Thyroid gland (tissue), 4 donors: ENCODE data around the gene IGF2R. TPM values are rescaled to one million over a fixed set of nuclear protein-coding genes. Genes with fewer than 3 reads are reported as not detected.

Experiments used
- DNase-seq, 2 donors: peaks; one replicate each; pipeline ENCODE4 v3.0.0-alpha.2; 2019
- H3K27ac ChIP-seq, 3 donors: fragments of 200-600 bp; sonication (generic); 1 replicate in 2 of 3; 2 replicates in 1 of 3; pipeline ENCODE4 v1.5.1; 2016 to 2019; ENCODE audit warnings: mild to moderate bottlenecking in 1 of 3, moderate library complexity in 1 of 3
- H3K27me3 ChIP-seq: fragments of 200-600 bp; sonication (generic); one replicate; pipeline ENCODE4 v1.5.1; 2019
- H3K36me3 ChIP-seq, 2 donors: fragments of 200-600 bp; sonication (generic); one replicate each; pipeline ENCODE4 v1.5.1; 2016 to 2019
- H3K4me1 ChIP-seq, 2 donors: fragments of 200-600 bp; sonication (generic); one replicate each; pipeline ENCODE4 v1.5.1; 2017 to 2019
- H3K4me3 ChIP-seq, 3 donors: fragments of 200-600 bp; sonication (generic); replicated peaks in 1 of 3; 1 replicate in 2 of 3; 2 replicates in 1 of 3; pipeline ENCODE4 v1.5.1; 2016; ENCODE audit warnings: mild to moderate bottlenecking in 1 of 3
- H3K9me3 ChIP-seq: fragments of 200-600 bp; sonication (generic); one replicate; pipeline ENCODE4 v1.5.1; 2017
- CTCF ChIP-seq, 6 experiments: fragments of 200-600 bp in 3 of 6; fragments of 450-650 bp in 3 of 6; sonication (generic) in 3 of 6; IDR thresholded peaks; one replicate each; pipeline ENCODE4 v1.5.1; 2016 to 2019; ENCODE audit warnings: antibody characterized with exemption in 6 of 6, mild to moderate bottlenecking in 2 of 6, inconsistent platforms in 1 of 6, moderate library complexity in 1 of 6
- POLR2A ChIP-seq, 2 donors: fragments of 450-650 bp; IDR thresholded peaks; one replicate each; pipeline ENCODE4 v1.6.1; 2017; ENCODE audit warnings: antibody characterized with exemption in 2 of 2, mild to moderate bottlenecking in 2 of 2, moderate library complexity in 1 of 2
- WGBS, 2 donors: methylation state at CpG; one replicate each; pipeline ENCODE4 v1.1.5; 2017; 5-methylcytosine and 5-hydroxymethylcytosine counted together
- intact Hi-C: fragments of 100-400 bp; cut with DNase I; formaldehyde crosslinking; loops from one replicate; pipeline ENCODE4 v1.15.1; 2023
- total RNA-seq, 4 donors: library from RNA; depleted of rRNA; stranded (reverse); fragments of >200 nt; gene quantifications; one replicate each; pipeline ENCODE4 v1.2.3, GENCODE V29; 2016

Gene IGF2R
- total RNA-seq, 4 donors from 2014 or later = 82.1 to 104 (median 94.2) TPM

GRCh38 chr6:160134779-160135547 is 166.1 kb downstream of the IGF2R start:
- no peak overlapping the region for H3K27ac ChIP-seq
- no peaks in the 10 kb centered on the region for H3K27me3 ChIP-seq
- TF ChIP-seq POLR2A (IDR thresholded peaks at IDR 0.05) (no peak), CTCF (IDR thresholded peaks at IDR 0.05) (no peak)
- DNase-seq = no peak
- intact Hi-C loops = loop anchor here (5.0 kb wide), 1 partner anchor 322 kb away; no protein-coding TSS in a partner anchor
- H3K4me1 ChIP-seq = no peaks in the 10 kb centered on the region
- WGBS, 2 donors = 90 to 96% methylated on average over 6 of the region's 6 CpGs
- H3K36me3 ChIP-seq = no peaks in the 10 kb centered on the region
- no peak overlapping the region for H3K4me3 ChIP-seq
- no peaks in the 10 kb centered on the region for H3K9me3 ChIP-seq

- whole genome bisulfite sequencing, 2 donors = 81 to 84% methylated on average over 21 of the region's 21 CpGs
- no peak overlapping the region for H3K4me3 ChIP-seq
- no peaks in the 10 kb centered on the region for H3K4me1 ChIP-seq
- DNase-seq = no peak
- H3K27ac ChIP-seq = no peak overlapping the region
- H3K9me3 ChIP-seq = no peaks in the 10 kb centered on the region
- intact Hi-C loops = loop anchor here (5.0 kb wide), 1 partner anchor 321 kb away; no protein-coding TSS in a partner anchor
- H3K27me3 ChIP-seq = no peaks in the 10 kb centered on the region
- TF ChIP-seq POLR2A (IDR thresholded peaks at IDR 0.05) = no peak
- no peak for TF ChIP-seq CTCF (IDR thresholded peaks at IDR 0.05)
- no peaks in the 10 kb centered on the region for H3K36me3 ChIP-seq
These were observed 167.2 kb downstream of the IGF2R start for GRCh38 chr6:160135907-160136655.

GRCh38 chr6:160137130-160137988 is 168.5 kb downstream of the IGF2R start:
- intact Hi-C loops = loop anchor here (5.0 kb wide), 1 partner anchor 320 kb away; no protein-coding TSS in a partner anchor
- peaks cover 0 to 4% of the 10 kb centered on the region in 2 donors for H3K4me1 ChIP-seq
- TF ChIP-seq POLR2A (IDR thresholded peaks at IDR 0.05) (no peak), CTCF (IDR thresholded peaks at IDR 0.05) (no peak)
- no peaks in the 10 kb centered on the region for H3K27me3 ChIP-seq
- H3K9me3 ChIP-seq = no peaks in the 10 kb centered on the region
- no peak overlapping the region for H3K27ac ChIP-seq
- DNase-seq = no peak
- no peaks in the 10 kb centered on the region for H3K36me3 ChIP-seq
- WGBS, 2 donors = 73 to 82% methylated on average over 12 of the region's 12 CpGs
- no peak overlapping the region for H3K4me3 ChIP-seq

- Histone ChIP-seq H3K27me3 (no peaks in the 10 kb centered on the region), H3K4me1 (peaks cover 0 to 4% of the 10 kb centered on the region in 2 donors), H3K9me3 (no peaks in the 10 kb centered on the region), H3K27ac (no peak overlapping the region), H3K4me3 (no peak overlapping the region), H3K36me3 (no peaks in the 10 kb centered on the region)
- DNase-seq = peak; percentile 43 to 64
- 59 to 60% methylated on average over 8 of the region's 8 CpGs for WGBS, 2 donors
- peak in 5 of 6 experiments; percentile 47 to 76 (median 72) for TF ChIP-seq CTCF (IDR thresholded peaks at IDR 0.05)
- no peak for TF ChIP-seq POLR2A (IDR thresholded peaks at IDR 0.05)
- intact Hi-C loops = loop anchor here (5.0 kb wide), 1 partner anchor 319 kb away; no protein-coding TSS in a partner anchor
These were observed 169.3 kb downstream of the IGF2R start for GRCh38 chr6:160137989-160138835.
